ENCODE results near the gene KCNA3.

Gene KCNA3

GRCh38 chr1:110674337-110675059, at the start of gene KCNA3:
Gene KCNA3, minus strand, starts transcription at chr1:110674940. Its CDS starts 131 bp downstream, at chr1:110674809.
- peak within 1 kb of the TSS; percentile 47 for H3K4me3 ChIP-seq (ENCODE audit: low read depth, low read length)

GRCh38 chr1:110722807-110723206, 48.1 kb upstream of the KCNA3 start:
- H3K4me3 ChIP-seq (ENCODE audit: low read depth, low read length), result no peak overlapping the region

GRCh38 chr1:110719908-110720307, 45.2 kb upstream of the KCNA3 start:
- H3K4me3 ChIP-seq (ENCODE audit: low read depth, low read length), result no peak overlapping the region

GRCh38 chr1:110718452-110718851, 43.7 kb upstream of the KCNA3 start:
- no peak overlapping the region for H3K4me3 ChIP-seq (ENCODE audit: low read depth, low read length)

- H3K4me3 ChIP-seq (ENCODE audit: low read depth, low read length), result no peak overlapping the region
These were observed 42.4 kb upstream of the KCNA3 start for GRCh38 chr1:110717179-110717578.

GRCh38 chr1:110714374-110714995, 39.7 kb upstream of the KCNA3 start:
- no peak overlapping the region for H3K4me3 ChIP-seq (ENCODE audit: low read depth, low read length)

GRCh38 chr1:110713221-110713620, 38.5 kb upstream of the KCNA3 start:
- H3K4me3 ChIP-seq (ENCODE audit: low read depth, low read length), result no peak overlapping the region

GRCh38 chr1:110710314-110710713, 35.6 kb upstream of the KCNA3 start:
- no peak overlapping the region for H3K4me3 ChIP-seq (ENCODE audit: low read depth, low read length)

GRCh38 chr1:110708974-110709440, 34.3 kb upstream of the KCNA3 start:
- H3K4me3 ChIP-seq (ENCODE audit: low read depth, low read length), result no peak overlapping the region

- no peak overlapping the region for H3K4me3 ChIP-seq (ENCODE audit: low read depth, low read length)
These were observed 32.5 kb upstream of the KCNA3 start for GRCh38 chr1:110707232-110707631.

- no peak overlapping the region for H3K4me3 ChIP-seq (ENCODE audit: low read depth, low read length)
These were observed 31.9 kb upstream of the KCNA3 start for GRCh38 chr1:110706621-110707020.

- H3K4me3 ChIP-seq (ENCODE audit: low read depth, low read length), result no peak overlapping the region
These were observed 27.5 kb upstream of the KCNA3 start for GRCh38 chr1:110702260-110702659.

- H3K4me3 ChIP-seq (ENCODE audit: low read depth, low read length), result no peak overlapping the region
These were observed 26.0 kb upstream of the KCNA3 start for GRCh38 chr1:110700767-110701166.

- H3K4me3 ChIP-seq (ENCODE audit: low read depth, low read length), result no peak overlapping the region
These were observed 22.9 kb upstream of the KCNA3 start for GRCh38 chr1:110697606-110698005.

- H3K4me3 ChIP-seq (ENCODE audit: low read depth, low read length), result no peak overlapping the region
These were observed 22.1 kb upstream of the KCNA3 start for GRCh38 chr1:110696818-110697217.

- H3K4me3 ChIP-seq (ENCODE audit: low read depth, low read length), result no peak overlapping the region
These were observed 16.1 kb upstream of the KCNA3 start for GRCh38 chr1:110690709-110691365.

GRCh38 chr1:110689868-110690267, 15.1 kb upstream of the KCNA3 start:
- no peak overlapping the region for H3K4me3 ChIP-seq (ENCODE audit: low read depth, low read length)

GRCh38 chr1:110688514-110688913, 13.8 kb upstream of the KCNA3 start:
- H3K4me3 ChIP-seq (ENCODE audit: low read depth, low read length), result no peak overlapping the region

GRCh38 chr1:110687250-110687649, 12.5 kb upstream of the KCNA3 start:
- no peak overlapping the region for H3K4me3 ChIP-seq (ENCODE audit: low read depth, low read length)

- no peak overlapping the region for H3K4me3 ChIP-seq (ENCODE audit: low read depth, low read length)
These were observed 11.4 kb upstream of the KCNA3 start for GRCh38 chr1:110686188-110686587.

- no peak overlapping the region for H3K4me3 ChIP-seq (ENCODE audit: low read depth, low read length)
These were observed 9.8 kb upstream of the KCNA3 start for GRCh38 chr1:110684491-110684890.

- no peak overlapping the region for H3K4me3 ChIP-seq (ENCODE audit: low read depth, low read length)
These were observed 8.2 kb upstream of the KCNA3 start for GRCh38 chr1:110682898-110683297.
